Right lobe of liver (tissue), 6 donors: ENCODE data around the gene FAM76B. TPM values are rescaled to one million over a fixed set of nuclear protein-coding genes. Genes with fewer than 3 reads are reported as not detected.

Experiments
- ATAC-seq, 4 donors: fragments of 200-7000 bp; cut with Tn5 transposase; one replicate each; pipeline ENCODE4 v1.9.1; 2020; ENCODE audit warnings: mild to moderate bottlenecking in 4 of 4, moderate library complexity in 4 of 4
- DNase-seq, 3 donors: peaks; one replicate each; pipeline ENCODE4 v3.0.0-alpha.2; 2020
- H3K27ac ChIP-seq, 3 donors: fragments of 200-600 bp; one replicate each; pipeline ENCODE4 v1.8.0; 2022
- H3K27me3 ChIP-seq, 2 donors: fragments of 200-600 bp; one replicate each; pipeline ENCODE4 v1.8.0; 2022
- H3K36me3 ChIP-seq, 4 donors: fragments of 200-600 bp; sonication (generic) in 1 of 4; one replicate each; pipeline versions ENCODE4 v1.5.1 to v1.8.0; 2017 to 2022; ENCODE audit warnings: control low read depth in 1 of 4
- H3K4me1 ChIP-seq, 4 donors: fragments of 200-600 bp; sonication (generic) in 1 of 4; one replicate each; pipeline versions ENCODE4 v1.5.1 to v1.8.0; 2017 to 2022; ENCODE audit warnings: control low read depth in 1 of 4
- H3K4me3 ChIP-seq, 3 donors: fragments of 200-600 bp; one replicate each; pipeline ENCODE4 v1.8.0; 2022
- H3K9me3 ChIP-seq, 4 donors: fragments of 200-600 bp; sonication (generic) in 1 of 4; one replicate each; pipeline versions ENCODE4 v1.5.1 to v1.8.0; 2017 to 2022; ENCODE audit warnings: control low read depth in 1 of 4
- CTCF ChIP-seq, 4 donors: fragments of 200-600 bp in 3 of 4; fragments of 450-650 bp in 1 of 4; IDR thresholded peaks; one replicate each; pipeline versions ENCODE4 v1.5.1 to v1.8.0; 2016 to 2022; ENCODE audit warnings: antibody characterized with exemption in 4 of 4, mild to moderate bottlenecking in 2 of 4
- POLR2A ChIP-seq: fragments of 450-650 bp; IDR thresholded peaks from one replicate; pipeline ENCODE4 v1.6.1; 2017; ENCODE audit warnings: antibody characterized with exemption, mild to moderate bottlenecking
- WGBS: methylation state at CpG from one replicate; pipeline ENCODE4 v1.1.6; 2018; ENCODE audit warnings: low coverage, low lambda C conversion rate; ENCODE audit not compliant: insufficient coverage; ENCODE audit errors: missing lambda C conversion rate; 5-methylcytosine and 5-hydroxymethylcytosine counted together
- intact Hi-C, 2 donors: fragments of 100-400 bp; cut with DNase I; formaldehyde crosslinking; loops; one replicate each; pipeline versions ENCODE4 v1.11.2 to v1.14.1; 2022
- total RNA-seq, 6 experiments: library from RNA; depleted of rRNA in 2 of 6; stranded (reverse); fragments of >200 nt in 2 of 6; fragmentation: NEBNext Ultra II Directional in 3 of 6; extraction: Animal tissue kit (Norgen Biotek cat#: 25700) in 3 of 6; gene quantifications; one replicate each; pipeline versions ENCODE4 v1.1.0 to v1.2.4, GENCODE V29; 2016 to 2023
- donor health status: DM: no; HTN: yes; CAD: no.
- donor health status: DM: no; HTN: no; CAD: no.
- donor health status: DM: no; HTN: no; CAD: no.
- donor health status: DM: no; HTN: yes; CAD: no.
- donor health status: DM: no; HTN: yes; CAD: no.

Gene FAM76B
- total RNA-seq, 6 experiments from 2014 or later: 12.9 to 28.1 (median 16.6) TPM

GRCh38 chr11:95795627-95796295 is 6.2 kb upstream of the FAM76B start:
- peaks cover 0 to 5% (median 0%) of the 10 kb centered on the region in 4 donors for H3K36me3 ChIP-seq
- DNase-seq (peak in 1 of 3 donors; percentile 52), ATAC-seq (peak; percentile 45 to 77 (median 61))
- intact Hi-C loops: no loop called here
- H3K9me3 ChIP-seq: no peaks in the 10 kb centered on the region
- no peaks in the 10 kb centered on the region for H3K27me3 ChIP-seq
- WGBS: 33% methylated on average over 3 of the region's 3 CpGs
- H3K4me3 ChIP-seq: peak overlapping the region in 2 of 3 donors; percentile 8 to 19
- H3K4me1 ChIP-seq: peaks cover 0 to 15% (median 3%) of the 10 kb centered on the region in 4 donors
- TF ChIP-seq CTCF (IDR thresholded peaks at IDR 0.05) (no peak), POLR2A (peak; percentile 84)
- H3K27ac ChIP-seq: peak overlapping the region; percentile 1 to 99 (median 78)

DNA sequence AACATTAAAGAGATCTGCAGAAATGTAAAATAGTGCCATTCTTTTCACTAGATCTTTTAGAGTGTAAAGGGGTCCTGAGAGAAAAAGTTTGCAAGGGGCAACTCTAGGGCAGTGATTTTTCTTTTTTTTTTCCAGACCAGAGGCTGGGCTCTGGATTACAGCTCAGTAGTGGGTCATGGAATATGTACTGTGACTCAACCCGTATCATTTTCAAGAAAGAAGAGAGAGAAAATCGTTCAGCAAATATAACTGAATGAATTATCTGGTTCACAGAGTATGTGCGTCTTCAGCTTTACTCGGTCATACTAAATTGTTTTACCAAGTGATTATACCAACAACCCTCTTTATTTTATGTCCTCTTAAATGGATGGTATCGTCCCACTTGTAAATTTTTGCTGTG is 4.5 kb upstream of the FAM76B start:
- ATAC-seq (no peak), DNase-seq (no peak)
- Histone ChIP-seq H3K4me1 (peaks cover 0 to 14% (median 3%) of the 10 kb centered on the region in 4 donors), H3K36me3 (no peaks in the 10 kb centered on the region), H3K27ac (peak overlapping the region; percentile 1 to 99 (median 78)), H3K4me3 (peak overlapping the region in 1 of 3 donors; percentile 19), H3K27me3 (no peaks in the 10 kb centered on the region), H3K9me3 (no peaks in the 10 kb centered on the region)
- TF ChIP-seq CTCF (IDR thresholded peaks at IDR 0.05) (no peak), POLR2A (peak; percentile 23)
- intact Hi-C loops: no loop called here
- WGBS: 33% methylated on average over 5 of the region's 5 CpGs

GRCh38 chr11:95793116-95793515 is 3.5 kb upstream of the FAM76B start:
- Histone ChIP-seq H3K36me3 (no peaks in the 10 kb centered on the region), H3K27ac (peak overlapping the region; percentile 1 to 100 (median 99)), H3K9me3 (no peaks in the 10 kb centered on the region), H3K4me3 (no peak overlapping the region), H3K4me1 (peaks cover 0 to 21% (median 6%) of the 10 kb centered on the region in 4 donors), H3K27me3 (no peaks in the 10 kb centered on the region)
- intact Hi-C loops: no loop called here
- DNase-seq (no peak), ATAC-seq (no peak)
- no peak for TF ChIP-seq POLR2A
- TF ChIP-seq CTCF (IDR thresholded peaks at IDR 0.05): no peak
- WGBS: 82% methylated on average over 4 of the region's 4 CpGs

- peaks cover 0 to 25% (median 7%) of the 10 kb centered on the region in 4 donors for H3K4me1 ChIP-seq
- H3K27ac ChIP-seq: peak overlapping the region in 2 of 3 donors; percentile 99 to 100
- TF ChIP-seq POLR2A: no peak
- peaks cover 0 to 3% (median under 1%) of the 10 kb centered on the region in 4 donors for H3K36me3 ChIP-seq
- H3K4me3 ChIP-seq: no peak overlapping the region
- intact Hi-C loops: no loop called here
- no peaks in the 10 kb centered on the region for H3K9me3 ChIP-seq
- ATAC-seq (no peak), DNase-seq (no peak)
- 87% methylated on average over 7 of the region's 7 CpGs for WGBS
- no peaks in the 10 kb centered on the region for H3K27me3 ChIP-seq
These were observed 3.1 kb upstream of the FAM76B start for GRCh38 chr11:95792700-95793099.

DNA sequence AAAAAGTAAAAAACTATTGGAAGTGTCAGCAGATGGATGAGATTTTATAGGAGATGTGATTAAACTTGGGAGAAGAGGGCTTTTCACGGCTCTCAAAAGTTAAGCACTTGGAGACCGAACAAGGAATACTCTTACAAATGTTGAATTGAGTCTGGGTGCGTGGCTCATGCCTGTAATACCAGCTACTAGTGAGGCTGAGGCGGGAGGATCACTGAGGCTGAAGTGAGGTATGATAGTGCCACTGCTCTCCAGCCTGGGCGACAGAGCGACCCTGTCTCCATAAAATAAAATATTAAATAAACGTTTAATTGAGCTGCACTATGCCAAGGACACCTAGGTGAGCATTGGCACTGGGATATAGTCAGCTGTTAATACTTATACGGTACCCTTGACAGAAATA is 2.6 kb upstream of the FAM76B start:
- intact Hi-C loops: no loop called here
- Histone ChIP-seq H3K4me3 (peak overlapping the region; percentile 82 to 90 (median 89)), H3K36me3 (peaks cover 0 to 8% (median 3%) of the 10 kb centered on the region in 4 donors), H3K27ac (peak overlapping the region; percentile 96 to 100 (median 99)), H3K9me3 (no peaks in the 10 kb centered on the region), H3K27me3 (no peaks in the 10 kb centered on the region), H3K4me1 (peaks cover 0 to 25% (median 7%) of the 10 kb centered on the region in 4 donors)
- 25% methylated on average over 5 of the region's 8 CpGs for WGBS
- no peak for TF ChIP-seq CTCF (IDR thresholded peaks at IDR 0.05)
- no peak for TF ChIP-seq POLR2A
- ATAC-seq: no peak
- DNase-seq: no peak
